Activated naive CD8-positive, alpha-beta T cell treated with anti-CD3 and anti-CD28 coated beads, Interleukin-2, amount 10 ng/mL, durations not matched to agents 7 days and 5 days (primary cell): Measurements from ENCODE around the gene SNX4. TPM values are rescaled to one million over a fixed set of nuclear protein-coding genes. Genes with fewer than 3 reads are reported as not detected.
"Not testable (repeated sequence)": the region's sequence is repeated elsewhere in the genome, so short reads cannot be mapped to it uniquely, and the experiment has no call there.

Experiments used
- ATAC-seq: fragments of 150-1000 bp; cut with Tn5 transposase; one replicate; pipeline ENCODE4 v1.10.0; 2021; ENCODE audit warnings: low read depth, moderate library complexity
- POLR2A ChIA-PET: fragments of 350-600 bp; sonication (Branson Sonifier 250); formaldehyde crosslinking; loops from one replicate; lab custom pipeline; 2021; ENCODE audit warnings: antibody characterized with exemption; lab: Charles Lee
- DNase-seq: peaks from one replicate; pipeline ENCODE4 v3.0.0; 2021
- H3K27ac Mint-ChIP-seq: one replicate; pipeline ENCODE4 v1.8.0; 2022; ENCODE audit warnings: mild to moderate bottlenecking, mixed read lengths
- H3K27me3 Mint-ChIP-seq: one replicate; pipeline ENCODE4 v1.8.0; 2022; ENCODE audit warnings: mild to moderate bottlenecking, moderate library complexity, mixed read lengths
- H3K36me3 Mint-ChIP-seq: one replicate; pipeline ENCODE4 v1.8.0; 2021; ENCODE audit warnings: mild to moderate bottlenecking, mixed read lengths
- H3K4me1 Mint-ChIP-seq: one replicate; pipeline ENCODE4 v1.8.0; 2021; ENCODE audit warnings: mixed read lengths
- H3K4me3 Mint-ChIP-seq: one replicate; pipeline ENCODE4 v1.8.0; 2022; ENCODE audit warnings: mild to moderate bottlenecking, moderate library complexity, mixed read lengths
- H3K9me3 Mint-ChIP-seq: one replicate; pipeline ENCODE4 v1.8.0; 2021; ENCODE audit warnings: mixed read lengths
- total RNA-seq, 2 experiments: library from RNA; stranded (reverse); gene quantifications; one replicate each; pipeline ENCODE4 v1.2.3, GENCODE V29; 2021

The SNX4 gene
- 10 to 100 TPM; 31.3 to 31.6 TPM for total RNA-seq

- Mint-ChIP-seq H3K27me3 (no peaks in the 10 kb centered on the region), H3K36me3 (peaks cover 10% of the 10 kb centered on the region), H3K4me3 (peak within 1 kb of the TSS; percentile 97), H3K27ac (peak within 1 kb of the TSS; percentile 95), H3K4me1 (peaks cover 17% of the 10 kb centered on the region), H3K9me3 (no peaks in the 10 kb centered on the region)
- DNase-seq (peak; percentile 88), ATAC-seq (peak; percentile 99)
- POLR2A ChIA-PET, result interaction anchor here (0.7 to 1.6 kb wide), 10 partner anchors 11 to 496 kb away, joined by 3 to 11 read pairs (median 4); partner anchors contain the start of gene OSBPL11
Observed at GRCh38 chr3:125519678-125520562, at the start of gene SNX4. TSS of gene SNX4 (minus strand) at chr3:125520202. CDS start at chr3:125520172, 30 bp downstream.

GRCh38 chr3:125556314-125556713, 36.3 kb upstream of the SNX4 start:
- Mint-ChIP-seq H3K4me1 (no peaks in the 10 kb centered on the region), H3K27ac (no peak overlapping the region), H3K27me3 (no peaks in the 10 kb centered on the region), H3K4me3 (no peak overlapping the region), H3K36me3 (peaks cover 13% of the 10 kb centered on the region), H3K9me3 (no peaks in the 10 kb centered on the region)
- no peak for ATAC-seq
- no peak for DNase-seq
- POLR2A ChIA-PET, result no interaction called here

GRCh38 chr3:125552401-125552800, 32.4 kb upstream of the SNX4 start:
- DNase-seq (no peak), ATAC-seq (no peak)
- POLR2A ChIA-PET, result no interaction called here
- peaks cover 5% of the 10 kb centered on the region for H3K36me3 Mint-ChIP-seq
- no peaks in the 10 kb centered on the region for H3K4me1 Mint-ChIP-seq
- no peak overlapping the region for H3K27ac Mint-ChIP-seq
- H3K9me3 Mint-ChIP-seq, result no peaks in the 10 kb centered on the region
- H3K4me3 Mint-ChIP-seq, result no peak overlapping the region
- H3K27me3 Mint-ChIP-seq, result no peaks in the 10 kb centered on the region

- Mint-ChIP-seq H3K4me3 (no peak overlapping the region), H3K27ac (no peak overlapping the region), H3K9me3 (no peaks in the 10 kb centered on the region), H3K27me3 (no peaks in the 10 kb centered on the region), H3K4me1 (no peaks in the 10 kb centered on the region), H3K36me3 (peaks cover 18% of the 10 kb centered on the region)
- no peak for ATAC-seq
- DNase-seq, result no peak
- POLR2A ChIA-PET, result no interaction called here
Observed at GRCh38 chr3:125528920-125529319, 8.9 kb upstream of the SNX4 start.

GRCh38 chr3:125525153-125525552, 5.2 kb upstream of the SNX4 start:
- no peaks in the 10 kb centered on the region for H3K9me3 Mint-ChIP-seq
- H3K36me3 Mint-ChIP-seq, result peaks cover 12% of the 10 kb centered on the region
- H3K4me3 Mint-ChIP-seq, result no peak overlapping the region
- DNase-seq, result no peak
- ATAC-seq, result no peak
- peaks cover 5% of the 10 kb centered on the region for H3K4me1 Mint-ChIP-seq
- no peaks in the 10 kb centered on the region for H3K27me3 Mint-ChIP-seq
- POLR2A ChIA-PET, result no interaction called here
- no peak overlapping the region for H3K27ac Mint-ChIP-seq

- not testable (repeated sequence) for DNase-seq, H3K9me3 Mint-ChIP-seq, H3K27me3 Mint-ChIP-seq, ATAC-seq
- POLR2A ChIA-PET, result interaction anchor here (0.7 to 1.6 kb wide), 7 partner anchors 12 to 147 kb away, joined by 3 to 11 read pairs (median 4); partner anchors contain the start of gene OSBPL11
- H3K36me3 Mint-ChIP-seq, result peaks cover 10% of the 10 kb centered on the region
- H3K4me1 Mint-ChIP-seq, result peaks cover 17% of the 10 kb centered on the region
- H3K4me3 Mint-ChIP-seq, result peak overlapping the region; percentile 97
- peak overlapping the region; percentile 95 for H3K27ac Mint-ChIP-seq
Observed at GRCh38 chr3:125520563-125520919, 539 bp upstream of the SNX4 start.

GRCh38 chr3:125515421-125515820, 4.6 kb downstream of the SNX4 start:
- no peak for DNase-seq
- POLR2A ChIA-PET, result no interaction called here
- Mint-ChIP-seq H3K27ac (no peak overlapping the region), H3K36me3 (peaks cover 27% of the 10 kb centered on the region), H3K27me3 (no peaks in the 10 kb centered on the region), H3K4me3 (no peak overlapping the region), H3K4me1 (peaks cover 27% of the 10 kb centered on the region), H3K9me3 (no peaks in the 10 kb centered on the region)
- ATAC-seq, result no peak

- Mint-ChIP-seq H3K27me3 (no peaks in the 10 kb centered on the region), H3K4me3 (no peak overlapping the region), H3K4me1 (peaks cover 18% of the 10 kb centered on the region), H3K27ac (no peak overlapping the region), H3K36me3 (peaks cover 41% of the 10 kb centered on the region), H3K9me3 (peaks cover 4% of the 10 kb centered on the region)
- ATAC-seq, result no peak
- POLR2A ChIA-PET, result no interaction called here
- DNase-seq, result no peak
Observed at GRCh38 chr3:125513490-125514115, 6.4 kb downstream of the SNX4 start.

- H3K4me1 Mint-ChIP-seq, result peaks cover 18% of the 10 kb centered on the region
- no peak for DNase-seq
- POLR2A ChIA-PET, result no interaction called here
- H3K4me3 Mint-ChIP-seq, result no peak overlapping the region
- H3K36me3 Mint-ChIP-seq, result peaks cover 52% of the 10 kb centered on the region
- H3K27ac Mint-ChIP-seq, result no peak overlapping the region
- ATAC-seq, result no peak
- H3K27me3 Mint-ChIP-seq, result no peaks in the 10 kb centered on the region
- peaks cover 8% of the 10 kb centered on the region for H3K9me3 Mint-ChIP-seq
Observed at GRCh38 chr3:125512135-125512920, 7.7 kb downstream of the SNX4 start.

GRCh38 chr3:125511420-125512118, 8.4 kb downstream of the SNX4 start:
- Mint-ChIP-seq H3K9me3 (peaks cover 10% of the 10 kb centered on the region), H3K27ac (peak overlapping the region; percentile 28), H3K4me3 (no peak overlapping the region), H3K27me3 (no peaks in the 10 kb centered on the region), H3K4me1 (peaks cover 15% of the 10 kb centered on the region), H3K36me3 (peaks cover 59% of the 10 kb centered on the region)
- POLR2A ChIA-PET, result no interaction called here
- DNase-seq (no peak), ATAC-seq (no peak)

- H3K27me3 Mint-ChIP-seq, result no peaks in the 10 kb centered on the region
Observed at GRCh38 chr3:125507128-125507527, 12.9 kb downstream of the SNX4 start.

GRCh38 chr3:125498630-125499029, 21.4 kb downstream of the SNX4 start:
- POLR2A ChIA-PET, result no interaction called here
- no peaks in the 10 kb centered on the region for H3K27me3 Mint-ChIP-seq
- H3K4me3 Mint-ChIP-seq, result no peak overlapping the region
- H3K9me3 Mint-ChIP-seq, result no peaks in the 10 kb centered on the region
- no peak overlapping the region for H3K27ac Mint-ChIP-seq
- ATAC-seq (no peak), DNase-seq (no peak)
- no peaks in the 10 kb centered on the region for H3K4me1 Mint-ChIP-seq
- peaks cover 17% of the 10 kb centered on the region for H3K36me3 Mint-ChIP-seq

More at GRCh38 chr3:125507128-125507527, 12.9 kb downstream of the SNX4 start:
- no peak for DNase-seq
- H3K9me3 Mint-ChIP-seq, result peaks cover 10% of the 10 kb centered on the region
- no peak overlapping the region for H3K4me3 Mint-ChIP-seq
- H3K4me1 Mint-ChIP-seq, result peaks cover 10% of the 10 kb centered on the region
- no peak for ATAC-seq
- no peak overlapping the region for H3K27ac Mint-ChIP-seq
- H3K36me3 Mint-ChIP-seq, result peaks cover 60% of the 10 kb centered on the region
- POLR2A ChIA-PET, result interaction anchor here (1.9 kb wide), 1 partner anchor 13 kb away, joined by 9 read pairs; the partner anchor contains the start of gene SNX4
